Muscle of back (tissue), 11 donors: ENCODE data around the gene ATP8A2. TPM values are rescaled to one million over a fixed set of nuclear protein-coding genes. Genes with fewer than 3 reads are reported as not detected.

ENCODE experiments used
- DNase-seq, 3 donors: peaks; one replicate each; pipeline versions ENCODE4 v3.0.0 to v3.0.0-alpha.2; 2013
- polyA plus RNA-seq, 10 donors: library from polyadenylated mRNA; unstranded; fragments of 120-200 nt; gene quantifications; one replicate each; pipeline ENCODE4 v1.2.1, GENCODE V29; 2013; ENCODE audit not compliant: insufficient read length in 10 of 10

Gene ATP8A2
- polyA plus RNA-seq, 10 donors, result 1.5 to 3.6 (median 2.2) TPM

DNA sequence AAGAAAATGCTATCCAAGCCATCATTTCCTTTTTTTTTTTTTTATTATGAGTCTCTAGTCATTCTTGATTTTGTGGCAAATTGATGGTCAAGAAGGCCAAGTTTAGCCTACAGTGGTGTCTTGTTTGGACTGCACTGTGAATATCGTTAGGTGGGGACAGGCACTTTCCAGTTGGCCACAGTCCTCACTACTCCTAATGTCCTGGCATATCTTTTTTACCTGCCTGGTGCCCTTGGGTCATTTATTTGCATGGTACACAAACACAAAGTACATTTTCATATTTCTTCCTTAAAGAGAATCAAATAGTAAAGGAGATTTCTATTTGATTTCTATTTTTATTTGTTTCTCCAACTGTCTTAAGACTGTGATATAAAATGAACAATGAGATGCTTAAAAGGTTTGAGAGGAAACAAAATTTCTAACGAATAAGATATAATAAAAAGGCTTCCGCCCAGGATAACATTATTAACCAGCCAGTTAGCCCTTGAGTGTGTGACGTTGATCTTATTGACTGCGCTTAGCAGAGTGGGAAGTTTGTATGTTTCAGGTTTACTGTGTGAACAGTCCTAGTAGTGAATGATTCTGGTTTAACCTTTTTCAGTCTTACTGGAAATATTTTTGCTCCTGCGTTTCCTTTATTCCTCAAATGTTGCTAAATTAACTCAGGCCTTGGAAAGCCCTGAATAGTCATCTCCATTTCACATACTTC is 312.0 kb downstream of the ATP8A2 start:
- DNase-seq, result no peak

DNA sequence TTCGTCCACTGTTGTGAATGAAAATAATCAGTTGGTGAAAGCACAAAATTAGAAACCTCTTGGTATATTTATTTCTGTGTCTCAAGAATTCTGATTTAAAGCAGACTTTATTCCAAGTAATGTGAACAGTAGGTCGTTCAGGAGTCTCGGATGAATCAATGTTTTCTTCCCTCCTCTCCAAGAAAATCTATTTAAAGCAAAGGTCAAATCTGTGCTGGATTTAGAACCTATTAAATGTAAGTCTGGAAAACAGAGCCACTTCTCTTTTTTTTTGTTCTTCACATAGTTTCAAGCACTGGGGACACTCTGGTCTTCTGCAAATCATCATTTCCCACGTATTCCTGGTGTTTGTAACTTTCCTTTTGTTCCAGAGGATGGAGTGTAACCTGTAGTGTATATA is 312.7 kb downstream of the ATP8A2 start:
- DNase-seq, result peak in 1 of 3 donors; percentile 63

DNA sequence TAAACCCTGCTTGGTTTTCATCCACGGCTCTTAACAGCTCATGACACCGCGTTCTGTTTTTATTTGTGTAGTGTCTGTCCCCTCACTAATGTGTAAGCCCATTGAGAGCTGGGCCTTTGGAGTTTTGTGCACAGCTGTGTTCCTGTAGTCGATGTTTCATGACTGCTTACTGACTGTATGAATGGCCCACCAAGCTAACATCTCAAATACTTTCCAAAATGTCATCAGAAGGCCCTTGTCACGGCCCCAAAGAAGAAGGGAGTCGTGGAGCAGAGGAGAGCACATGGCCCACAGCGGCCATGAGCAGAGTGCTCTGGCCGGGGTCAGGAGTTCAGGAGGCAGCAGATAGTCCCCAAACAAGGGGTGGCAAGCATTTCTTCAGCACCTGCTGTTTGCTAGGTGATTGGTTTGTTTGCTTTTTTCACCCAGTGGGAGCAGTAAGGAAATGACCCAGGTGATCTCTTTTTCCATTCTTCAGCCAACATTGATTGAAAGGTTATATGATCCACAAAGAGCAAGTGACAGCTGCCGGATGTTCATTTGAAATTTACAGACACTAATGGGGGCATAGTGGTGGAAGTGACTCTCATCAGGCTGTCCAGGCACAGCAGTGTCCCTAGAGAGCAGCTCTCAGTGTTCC is 315.2 kb downstream of the ATP8A2 start:
- peak in 1 of 3 donors; percentile 25 for DNase-seq

DNA sequence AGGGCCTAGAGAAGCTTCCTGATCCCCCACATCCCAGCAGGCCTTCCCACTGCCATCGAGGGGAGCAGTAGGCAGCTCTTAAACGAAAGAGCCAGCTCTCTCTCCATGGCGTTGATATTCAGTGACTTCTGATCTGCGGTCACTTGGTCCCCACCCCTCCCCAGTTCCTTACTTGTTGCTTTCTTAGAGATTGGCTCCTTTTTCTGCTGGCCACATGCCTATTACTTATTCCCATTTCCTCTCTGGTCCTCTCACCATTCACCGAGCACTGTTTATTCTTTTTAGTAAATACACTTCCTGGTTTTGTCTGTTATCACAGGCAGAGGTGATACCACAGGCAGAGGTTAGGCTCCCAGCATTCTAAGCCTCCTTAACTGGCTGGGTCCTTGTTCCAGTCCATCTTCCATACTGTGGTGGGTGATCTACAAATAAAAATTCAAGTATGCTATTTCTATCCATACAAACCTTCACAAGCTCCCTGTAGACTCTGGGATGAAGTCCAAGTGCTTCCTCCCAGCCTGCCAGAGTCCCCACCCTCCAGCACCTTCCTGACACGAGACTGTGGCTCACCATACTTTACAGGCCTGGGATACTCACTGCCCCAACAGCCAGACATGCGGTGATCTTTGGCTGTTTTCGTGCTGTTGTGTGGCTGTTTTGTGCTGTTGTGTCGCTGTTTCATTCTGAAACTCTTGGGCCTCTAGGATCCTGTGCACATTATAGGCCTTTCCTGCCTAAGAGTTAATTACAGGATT is 315.9 kb downstream of the ATP8A2 start:
- DNase-seq, result peak in 1 of 3 donors; percentile 55

DNA sequence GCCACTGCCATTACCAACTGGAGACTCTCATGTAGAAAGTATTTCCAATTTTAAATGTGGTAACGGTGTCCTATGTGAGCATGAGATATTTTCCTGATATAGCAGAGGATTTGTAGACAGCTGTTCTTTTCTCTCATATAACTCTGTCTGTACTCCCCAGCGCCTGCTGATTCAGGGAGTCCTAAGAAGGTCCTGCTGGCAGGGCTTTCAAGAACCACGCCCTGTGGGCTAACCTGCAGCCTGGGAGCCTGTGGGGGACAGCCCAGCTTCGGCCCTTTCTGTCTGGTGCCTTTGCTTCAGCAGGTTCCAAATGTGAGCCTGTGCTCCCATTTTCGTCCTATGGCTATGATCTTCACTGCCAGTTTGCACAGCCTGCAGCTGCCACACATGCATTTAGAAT is 316.8 kb downstream of the ATP8A2 start:
- peak; percentile 54 to 65 (median 57) for DNase-seq

DNA sequence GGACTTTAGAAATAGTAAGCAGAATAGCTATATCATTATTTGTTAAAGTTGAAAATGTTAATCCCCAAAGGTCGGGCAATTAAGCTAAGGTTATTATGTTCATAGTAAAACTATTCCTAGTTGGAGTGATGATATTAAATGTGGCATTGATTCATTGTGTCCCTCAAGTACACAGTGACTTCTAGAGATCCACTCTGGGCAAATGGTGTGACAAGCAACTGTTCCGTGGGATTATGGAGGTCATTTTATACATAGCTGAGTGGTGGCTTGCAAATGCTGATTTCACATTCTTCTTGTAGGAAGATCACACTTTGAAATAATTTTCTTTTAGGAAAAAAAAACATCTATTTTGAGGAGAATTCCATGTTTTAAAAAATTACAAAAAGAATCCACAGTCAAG is 317.8 kb downstream of the ATP8A2 start:
- DNase-seq, result no peak

DNA sequence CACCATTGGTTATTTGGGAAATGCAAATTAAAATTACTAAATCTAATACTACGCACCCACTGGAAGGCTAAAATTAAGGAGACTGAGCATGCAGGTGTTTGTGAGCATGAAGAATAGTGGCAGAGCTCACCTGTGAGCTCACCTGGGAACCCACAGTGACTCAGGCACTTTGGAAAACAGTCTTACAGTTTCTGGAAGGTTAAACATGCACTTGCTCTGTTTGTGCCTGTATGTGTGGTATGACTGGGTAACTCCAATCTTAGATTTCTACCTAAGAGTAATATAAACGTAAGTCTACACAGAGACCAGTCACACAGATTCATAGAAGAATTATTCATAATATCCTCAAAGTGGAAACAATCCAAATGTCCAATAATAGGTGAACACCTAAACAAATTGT is 318.8 kb downstream of the ATP8A2 start:
- no peak for DNase-seq

DNA sequence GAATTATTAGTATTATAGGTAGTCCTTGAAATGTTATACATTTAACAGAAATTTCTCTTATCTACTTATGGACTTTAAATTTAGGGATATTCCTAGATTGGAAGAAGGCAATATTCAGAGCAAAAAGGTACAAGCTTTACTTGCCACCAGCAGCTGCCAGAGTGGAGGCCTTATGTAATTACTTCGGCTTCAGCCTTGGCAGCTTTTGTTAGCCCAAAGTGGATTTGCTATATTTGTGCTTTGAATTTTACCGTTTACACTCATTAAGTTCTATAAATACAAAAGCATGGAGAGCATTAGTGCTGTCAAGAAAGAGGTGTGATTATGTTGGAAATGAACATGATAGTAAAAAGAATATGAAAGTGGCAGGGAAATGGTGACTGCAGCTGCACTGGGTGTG is 319.9 kb downstream of the ATP8A2 start:
- DNase-seq, result no peak

DNA sequence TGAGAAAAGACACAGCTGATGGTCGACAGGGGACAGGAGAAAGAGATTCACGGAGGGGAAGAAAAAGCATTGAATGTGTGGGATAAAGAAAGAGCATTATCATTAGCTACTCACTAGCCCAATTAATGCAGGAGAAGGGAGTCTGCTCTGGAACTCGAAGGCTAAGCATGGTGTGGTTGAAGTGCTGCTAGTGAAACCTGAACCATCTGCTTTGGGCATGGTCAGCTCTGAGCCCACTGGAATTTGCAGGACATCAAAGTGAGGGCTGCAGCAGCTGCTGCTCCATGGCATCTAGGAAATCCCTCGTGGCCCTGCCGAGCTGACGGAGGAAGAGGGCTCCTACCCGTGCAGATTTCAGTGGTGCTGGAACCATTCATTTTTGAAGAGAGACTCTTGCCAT is 320.3 kb downstream of the ATP8A2 start:
- DNase-seq, result peak in 2 of 3 donors; percentile 44 to 58

DNA sequence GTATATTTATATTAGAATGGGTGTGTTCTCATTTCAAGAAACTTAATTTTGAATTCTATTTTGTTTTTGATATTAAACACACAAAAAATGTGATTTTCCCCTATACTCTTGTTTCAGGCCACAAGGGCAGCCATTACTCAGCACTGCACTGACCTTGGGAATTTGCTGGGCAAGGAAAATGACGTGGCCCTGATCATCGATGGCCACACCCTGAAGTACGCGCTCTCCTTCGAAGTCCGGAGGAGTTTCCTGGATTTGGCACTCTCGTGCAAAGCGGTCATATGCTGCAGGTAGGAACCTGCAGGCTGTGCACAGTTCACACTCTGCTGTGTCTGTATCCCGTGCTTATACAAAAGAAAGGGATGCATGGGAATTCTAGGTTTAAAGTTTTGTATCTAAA is 327.3 kb downstream of the ATP8A2 start:
- no peak for DNase-seq

DNA sequence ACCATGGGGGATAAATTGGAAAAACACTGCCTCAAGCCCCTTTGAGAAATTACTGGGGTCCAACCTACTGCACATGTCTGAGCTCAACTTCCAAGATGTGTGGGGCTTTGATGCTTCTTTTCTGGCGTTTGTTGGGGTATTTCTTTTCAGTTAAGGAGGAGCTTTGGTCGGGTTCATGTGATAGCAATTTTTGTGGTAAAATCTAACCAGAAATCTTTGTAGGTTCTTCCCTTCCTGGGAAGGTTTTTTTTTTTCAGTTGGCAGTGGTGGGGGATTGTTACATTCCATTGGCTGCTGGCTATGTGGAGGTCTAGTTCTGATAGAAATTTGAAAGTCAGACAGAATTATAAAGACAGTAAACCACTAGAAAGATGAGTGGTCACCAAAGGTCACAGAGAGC is 327.8 kb downstream of the ATP8A2 start:
- DNase-seq, result no peak

DNA sequence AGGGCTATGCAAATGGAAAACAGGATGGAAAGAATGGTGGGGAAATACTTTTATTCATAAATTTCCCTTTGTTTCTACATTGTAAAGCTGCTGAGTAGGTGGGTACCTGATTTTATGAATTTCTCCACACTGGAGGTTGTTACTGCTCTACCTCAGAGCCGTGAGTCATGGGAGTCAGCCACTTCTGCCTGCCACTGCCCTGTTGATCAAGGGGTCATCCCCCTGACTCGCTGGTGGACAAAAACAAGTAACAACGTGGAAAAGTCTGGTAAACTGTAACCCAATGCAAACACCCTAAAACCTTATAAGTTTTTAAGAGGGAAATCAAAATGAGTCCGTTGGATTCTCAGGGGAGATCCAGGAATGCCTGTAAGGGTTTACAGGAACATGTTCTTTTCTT is 329.5 kb downstream of the ATP8A2 start:
- no peak for DNase-seq

DNA sequence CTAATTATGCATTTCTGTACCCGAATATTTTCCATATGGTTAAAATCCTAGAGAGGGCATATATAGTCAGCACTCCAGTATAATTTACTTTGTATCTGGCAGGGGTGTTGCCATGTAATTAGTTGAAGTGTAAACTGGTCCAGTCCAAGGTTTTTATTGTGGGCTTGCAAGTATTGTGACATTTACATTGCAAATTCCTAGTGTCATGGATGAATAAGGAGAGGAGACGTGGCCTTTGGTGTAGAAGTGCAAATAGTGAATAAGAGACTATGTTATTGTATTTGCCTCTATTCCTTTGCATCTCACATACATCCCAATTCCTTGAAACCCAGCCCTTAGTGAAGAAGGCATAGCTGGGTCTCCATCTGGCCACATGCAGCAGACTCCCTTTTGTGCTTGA is 330.6 kb downstream of the ATP8A2 start:
- no peak for DNase-seq

DNA sequence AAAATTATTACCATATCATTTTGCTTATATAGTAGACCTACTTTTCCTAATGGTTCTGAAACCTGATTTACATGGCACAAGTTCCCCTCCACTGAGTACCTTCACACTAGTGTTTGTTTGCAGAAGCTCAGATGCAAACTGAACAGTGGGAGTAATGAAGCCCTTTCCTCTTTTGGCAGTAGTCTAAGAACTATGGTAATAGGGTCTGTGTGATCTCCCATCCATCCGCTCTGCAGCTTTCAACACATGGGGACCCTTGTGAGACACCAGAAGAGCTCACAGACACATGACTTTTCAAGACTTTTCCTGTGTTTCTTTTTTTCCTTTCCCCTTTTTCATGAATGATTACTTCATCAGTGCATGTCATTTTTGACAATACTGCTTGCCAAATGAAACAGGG is 336.0 kb downstream of the ATP8A2 start:
- DNase-seq, result no peak

DNA sequence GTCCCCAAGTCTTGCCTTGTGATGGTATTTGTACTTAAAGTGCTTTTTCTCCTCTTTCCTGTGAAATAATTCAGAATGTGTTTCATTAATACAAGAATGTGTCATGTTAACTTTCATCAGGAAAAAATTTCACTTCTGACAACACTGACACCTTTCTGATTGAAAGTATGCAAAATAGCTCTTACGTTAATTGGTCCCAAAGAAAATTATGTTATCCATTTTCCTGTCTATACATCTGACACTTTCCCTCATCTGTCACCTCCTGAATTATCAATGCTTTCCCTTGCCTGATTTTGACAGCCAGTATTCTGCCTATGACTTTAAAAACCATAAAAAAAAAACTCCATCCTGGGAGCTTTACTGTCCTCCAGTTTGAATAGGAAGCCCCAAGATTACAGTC is 336.5 kb downstream of the ATP8A2 start:
- DNase-seq, result no peak

DNA sequence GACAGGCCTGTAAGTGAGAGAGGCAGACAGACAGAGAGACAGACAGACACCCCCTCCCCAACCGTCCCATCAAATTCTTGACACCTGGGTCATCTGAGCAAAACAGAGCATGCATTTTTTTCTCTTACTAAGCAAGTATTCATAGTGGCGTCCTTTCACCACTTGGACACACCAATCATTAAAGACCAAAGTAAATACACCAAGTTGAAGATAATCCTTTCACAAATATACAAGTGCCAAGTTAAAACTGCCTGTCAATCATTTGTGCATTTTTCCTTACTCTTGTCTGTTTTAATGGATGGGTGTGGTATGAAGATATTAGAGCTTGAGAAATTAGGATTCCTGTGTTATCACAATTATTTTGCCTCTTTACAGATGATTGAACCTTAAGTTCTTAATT is 337.3 kb downstream of the ATP8A2 start:
- DNase-seq, result no peak

DNA sequence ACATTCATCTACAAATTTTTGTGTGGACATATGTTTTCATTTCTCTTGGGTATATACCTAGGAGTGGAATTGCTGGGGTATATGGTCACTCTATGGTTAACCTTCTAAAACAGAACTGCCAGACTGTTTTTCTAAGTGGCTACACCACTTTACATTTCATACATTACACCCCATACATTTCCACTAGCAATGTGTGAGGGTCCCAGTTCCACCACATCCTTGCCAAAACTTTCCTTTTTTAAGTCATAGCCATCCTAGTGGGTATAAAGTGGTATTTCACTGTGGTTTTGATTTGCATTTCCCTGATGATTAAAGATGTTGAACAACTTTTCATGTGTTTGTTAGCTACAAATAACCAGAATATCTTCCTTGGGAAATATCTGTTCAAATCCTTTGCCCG is 344.0 kb downstream of the ATP8A2 start:
- no peak for DNase-seq

DNA sequence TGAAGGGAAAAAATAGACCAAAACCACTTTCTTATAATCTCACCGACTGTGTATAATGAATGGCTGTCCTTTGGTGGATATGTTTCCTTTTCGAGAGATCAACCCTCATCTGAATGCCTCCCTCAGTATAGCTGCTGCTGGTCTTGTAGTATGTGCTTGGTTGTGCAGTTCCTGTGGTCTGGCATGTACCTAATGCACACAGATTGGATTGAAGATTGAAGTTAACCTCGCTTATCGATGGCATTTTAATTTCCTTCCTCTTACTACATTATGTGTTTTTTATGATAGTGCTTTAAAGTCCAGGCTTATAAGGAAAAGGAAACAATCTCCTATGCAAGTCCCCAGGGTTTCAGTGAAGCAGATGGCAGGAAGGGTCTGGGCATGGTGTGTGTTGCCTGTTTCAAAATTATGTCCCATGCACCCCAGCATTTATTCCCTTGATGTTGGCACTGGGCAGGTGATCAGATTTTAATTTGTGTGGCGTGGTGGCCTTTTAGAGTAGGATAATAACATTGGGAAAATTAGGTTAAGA is 346.0 kb downstream of the ATP8A2 start:
- no peak for DNase-seq

DNA sequence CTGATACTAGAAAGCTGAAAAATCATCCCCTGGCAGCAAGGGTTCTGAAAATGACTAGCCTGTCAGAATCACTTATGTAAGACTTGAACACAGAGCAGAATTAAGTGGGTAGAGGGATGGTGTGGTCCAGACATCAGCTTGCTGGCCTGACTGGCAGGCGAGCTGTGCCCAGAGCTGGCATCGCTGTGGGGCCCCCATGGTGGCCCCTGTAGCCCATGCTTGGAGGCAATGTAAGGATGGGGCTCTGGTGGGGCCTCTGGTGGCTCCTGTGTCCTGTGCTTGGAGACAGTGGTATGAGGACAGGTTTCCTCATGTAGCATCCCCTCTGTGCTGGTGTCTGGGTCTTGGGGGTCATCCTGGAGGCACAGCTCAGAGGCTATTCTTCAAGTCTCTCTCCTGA is 347.9 kb downstream of the ATP8A2 start:
- DNase-seq, result no peak

DNA sequence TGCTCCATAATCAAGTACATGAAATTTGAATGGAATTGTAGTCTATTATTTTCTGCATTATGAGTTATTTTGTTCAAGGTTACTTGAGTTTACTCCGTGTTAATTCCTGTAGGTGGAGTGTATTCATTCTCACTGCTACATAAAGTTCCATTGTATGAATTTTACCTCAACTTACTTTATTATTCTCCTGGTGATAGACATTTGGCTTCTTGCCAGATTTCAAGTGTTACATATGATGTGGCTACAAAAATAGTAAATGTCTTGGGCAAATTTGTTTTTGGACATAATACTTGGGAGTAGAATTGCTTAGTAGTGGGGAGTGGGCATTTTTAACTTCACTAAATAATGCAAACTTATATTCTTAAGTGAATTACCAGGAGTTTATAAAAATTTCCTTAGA is 351.1 kb downstream of the ATP8A2 start:
- no peak for DNase-seq

DNA sequence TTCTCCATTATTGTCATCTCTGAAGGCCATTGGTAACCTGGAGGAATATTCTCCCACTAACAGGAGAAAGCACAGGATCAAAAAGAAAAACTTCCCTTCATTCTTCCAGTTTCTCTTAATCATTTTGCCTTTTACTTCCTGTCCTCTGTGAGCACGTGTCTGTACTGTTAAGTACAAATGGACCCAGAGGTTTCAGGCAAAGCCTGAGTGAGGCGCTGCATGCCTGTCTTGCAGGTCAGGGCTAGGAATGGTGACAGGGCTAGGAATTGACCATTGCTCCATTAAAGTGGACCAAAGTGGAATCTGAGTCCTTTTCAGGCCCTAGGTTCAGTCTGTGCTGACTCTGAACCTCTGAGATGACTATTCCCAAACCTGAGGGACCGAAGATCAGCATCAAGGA is 353.3 kb downstream of the ATP8A2 start:
- DNase-seq, result no peak

DNA sequence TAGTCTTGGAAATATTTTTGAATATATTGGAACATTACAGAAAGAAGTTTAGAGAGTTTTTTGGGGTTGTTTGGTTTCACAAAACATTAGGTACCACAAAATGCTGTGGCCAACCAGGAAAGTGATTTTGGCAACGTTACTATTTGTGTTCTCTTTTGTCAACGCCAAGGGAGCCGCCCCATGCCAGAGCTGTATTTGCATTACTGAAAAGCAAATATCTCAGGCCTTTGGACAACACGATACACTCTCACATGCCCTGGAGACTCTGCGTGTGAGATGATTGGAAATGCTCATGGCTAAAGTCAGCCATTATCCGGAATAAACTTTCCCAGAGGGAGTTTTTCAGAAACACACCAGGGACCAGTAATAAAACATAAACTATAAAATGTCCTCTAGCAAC is 355.5 kb downstream of the ATP8A2 start:
- DNase-seq, result no peak

DNA sequence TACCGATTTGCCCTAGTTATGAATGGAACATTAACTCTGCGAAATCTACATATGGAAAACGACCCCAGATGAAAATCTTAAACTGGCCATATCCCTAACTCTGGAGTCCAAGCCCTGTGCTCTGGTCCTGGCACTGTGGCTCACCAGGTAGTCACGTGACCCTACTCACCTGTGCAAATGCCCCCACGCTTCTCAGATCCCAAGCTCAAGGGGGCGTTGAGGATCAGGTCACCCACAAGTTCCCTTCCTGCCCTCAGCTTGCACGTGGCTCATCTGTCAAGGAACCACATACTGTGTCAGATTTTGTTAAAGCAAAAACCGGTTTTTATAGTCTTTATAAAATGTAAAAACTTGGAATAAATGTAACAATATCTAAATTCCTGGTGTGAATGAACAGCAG is 356.0 kb downstream of the ATP8A2 start:
- no peak for DNase-seq
